Adrenal gland (tissue), 12 donors: ENCODE data around the gene TH. TPM values are rescaled to one million over a fixed set of nuclear protein-coding genes. Genes with fewer than 3 reads are reported as not detected.

ENCODE experiments used
- DNase-seq, 7 donors: peaks; one replicate each; pipeline ENCODE4 v3.0.0-alpha.2; 2019 to 2020
- H3K27ac ChIP-seq, 5 donors: fragments of 200-600 bp; sonication (generic) in 4 of 5; 1 replicate in 3 of 5; 2 replicates in 2 of 5; pipeline versions ENCODE4 v1.5.1 to v1.8.0; 2016 to 2020; ENCODE audit warnings: mild to moderate bottlenecking in 1 of 5
- H3K27me3 ChIP-seq: fragments of 200-600 bp; 2 replicates; pipeline ENCODE4 v1.8.0; 2021
- H3K36me3 ChIP-seq, 2 donors: fragments of 200-600 bp; replicated peaks in 1 of 2; 1 replicate in 1 of 2; 2 replicates in 1 of 2; pipeline versions ENCODE4 v1.5.1 to v1.8.0; 2018 to 2022
- H3K4me1 ChIP-seq, 2 donors: fragments of 200-600 bp; replicated peaks in 1 of 2; 1 replicate in 1 of 2; 2 replicates in 1 of 2; pipeline versions ENCODE4 v1.5.1 to v1.8.0; 2018 to 2021
- H3K4me3 ChIP-seq, 4 donors: fragments of 200-600 bp; sonication (generic) in 3 of 4; one replicate each; pipeline ENCODE4 v1.5.1; 2016 to 2018
- H3K9me3 ChIP-seq, 3 donors: fragments of 200-600 bp; sonication (generic) in 1 of 3; replicated peaks in 1 of 3; 1 replicate in 2 of 3; 2 replicates in 1 of 3; pipeline versions ENCODE4 v1.5.1 to v1.8.0; 2016 to 2021
- CTCF ChIP-seq, 6 experiments: fragments of 450-650 bp in 4 of 6; fragments of 200-600 bp in 2 of 6; sonication (generic) in 1 of 6; IDR thresholded peaks; 1 replicate in 5 of 6; 2 replicates in 1 of 6; pipeline versions ENCODE4 v1.5.1 to v1.8.0; 2016 to 2021; ENCODE audit warnings: antibody characterized with exemption in 6 of 6, mild to moderate bottlenecking in 2 of 6, moderate library complexity in 1 of 6
- POLR2A ChIP-seq, 2 donors: fragments of 450-650 bp; IDR thresholded peaks; one replicate each; pipeline ENCODE4 v1.6.1; 2017; ENCODE audit warnings: antibody characterized with exemption in 2 of 2, mild to moderate bottlenecking in 2 of 2, moderate library complexity in 1 of 2
- WGBS, 4 donors: extraction: QIAGEN DNeasy Blood & Tissue Kit in 2 of 4; methylation state at CpG; one replicate each; pipeline versions ENCODE4 v1.1.5 to v1.1.7; 2013 to 2017; 5-methylcytosine and 5-hydroxymethylcytosine counted together
- intact Hi-C, 2 donors: fragments of 100-400 bp; cut with DNase I; formaldehyde crosslinking; loops; one replicate each; pipeline versions ENCODE4 v1.14.1 to v1.15.0; 2022 to 2023
- polyA plus RNA-seq, 3 donors: library from polyadenylated mRNA; stranded (reverse); fragments of 200-250 nt in 2 of 3; fragments of 350-450 nt in 1 of 3; fragmentation: Illumina TruSeq in 1 of 3; extraction: RNeasy Lipid Tissue Mini Kit (QIAGEN cat#74804) in 1 of 3; gene quantifications; one replicate each; pipeline ENCODE4 v1.2.3, GENCODE V29; 2013 to 2014
- total RNA-seq, 9 donors: library from RNA; depleted of rRNA in 4 of 9; stranded (reverse); fragments of >200 nt in 4 of 9; fragments of 120-200 nt in 1 of 9; fragmentation: NEBNext Ultra II Directional in 1 of 9; extraction: Animal tissue kit (Norgen Biotek cat#: 25700) in 1 of 9; gene quantifications; one replicate each; pipeline versions ENCODE4 v1.1.0 to v1.2.4, GENCODE V29; 2013 to 2023
- donor health status: healthy with polysubstance abuse.
- donor health status: Bipolar disorder and iron deficiency.
- donor health status: DM: yes; HTN: yes; CAD: no.
- donor health status: DM: no; HTN: no; CAD: no.
- donor health status: DM: no; HTN: no; CAD: no.
- donor health status: DM: yes; HTN: yes; CAD: no.

The TH gene
- total and polyA plus RNA-seq, 12 donors: 0.54 to 1,253 (median 55.2) TPM; not detected in 1

GRCh38 chr11:2185324-2186085, 13.9 kb upstream of the TH start:
- H3K4me1 ChIP-seq: peaks cover 0 to 4% of the 10 kb centered on the region in 2 donors
- TF ChIP-seq POLR2A (IDR thresholded peaks at IDR 0.05) (no peak), CTCF (IDR thresholded peaks at IDR 0.05) (no peak)
- H3K27ac ChIP-seq: peak overlapping the region in 1 of 5 donors; percentile 30
- 67 to 84% (median 73%) methylated on average over 3 to 23 of the region's 23 CpGs for WGBS, 4 donors
- no peak for DNase-seq
- H3K4me3 ChIP-seq: no peak overlapping the region
- H3K9me3 ChIP-seq: no peaks in the 10 kb centered on the region
- intact Hi-C loops: no loop called here
- H3K36me3 ChIP-seq: no peaks in the 10 kb centered on the region
- H3K27me3 ChIP-seq: peaks cover 5% of the 10 kb centered on the region

- Histone ChIP-seq H3K36me3 (no peaks in the 10 kb centered on the region), H3K27ac (no peak overlapping the region), H3K9me3 (no peaks in the 10 kb centered on the region), H3K27me3 (peaks cover 15% of the 10 kb centered on the region), H3K4me3 (no peak overlapping the region), H3K4me1 (no peaks in the 10 kb centered on the region)
- intact Hi-C loops: no loop called here
- DNase-seq: no peak
- 79 to 85% (median 84%) methylated on average over 12 to 20 of the region's 20 CpGs for WGBS, 4 donors
- TF ChIP-seq POLR2A (IDR thresholded peaks at IDR 0.05) (no peak), CTCF (IDR thresholded peaks at IDR 0.05) (no peak)
These were observed 11.3 kb upstream of the TH start for GRCh38 chr11:2182692-2183474.

- peaks cover 15% of the 10 kb centered on the region for H3K27me3 ChIP-seq
- H3K4me1 ChIP-seq: no peaks in the 10 kb centered on the region
- no peaks in the 10 kb centered on the region for H3K9me3 ChIP-seq
- no peaks in the 10 kb centered on the region for H3K36me3 ChIP-seq
- no peak overlapping the region for H3K4me3 ChIP-seq
- TF ChIP-seq POLR2A (IDR thresholded peaks at IDR 0.05): no peak
- TF ChIP-seq CTCF (IDR thresholded peaks at IDR 0.05): no peak
- H3K27ac ChIP-seq: no peak overlapping the region
- no peak for DNase-seq
- intact Hi-C loops: no loop called here
- 65 to 84% (median 73%) methylated on average over 2 to 18 of the region's 18 CpGs for WGBS, 4 donors
These were observed 10.5 kb upstream of the TH start for GRCh38 chr11:2182075-2182474.

GRCh38 chr11:2180789-2181370, 9.3 kb upstream of the TH start:
- H3K27me3 ChIP-seq: peaks cover 15% of the 10 kb centered on the region
- WGBS, 4 donors: 75 to 93% (median 84%) methylated on average over 5 to 11 of the region's 11 CpGs
- TF ChIP-seq POLR2A (IDR thresholded peaks at IDR 0.05) (no peak), CTCF (IDR thresholded peaks at IDR 0.05) (no peak)

More at GRCh38 chr11:2180789-2181370, 9.3 kb upstream of the TH start:
- Histone ChIP-seq H3K36me3 (no peaks in the 10 kb centered on the region), H3K4me3 (no peak overlapping the region), H3K4me1 (no peaks in the 10 kb centered on the region), H3K27ac (no peak overlapping the region), H3K9me3 (no peaks in the 10 kb centered on the region)
- intact Hi-C loops: no loop called here
- no peak for DNase-seq
